Retinal pigment epithelial cell (primary cell): ENCODE data around the gene UROC1.

Experiments used
- DNase-seq: peaks from one replicate; pipeline ENCODE4 v3.0.0-alpha.2; 2010; ENCODE audit warnings: low read depth
- H3K4me3 ChIP-seq: 2 replicates; pipeline ENCODE4 v1.5.1; 2011; ENCODE audit warnings: mild to moderate bottlenecking, low read length, control low read depth, moderate library complexity
- TF ChIP-seq, protein P1 (sequence below): conservative IDR thresholded peaks from 2 replicates; pipeline ENCODE4 v1.5.1; 2011; ENCODE audit warnings: low read depth, low read length, control low read depth, inconsistent platforms

Gene UROC1

DNA sequence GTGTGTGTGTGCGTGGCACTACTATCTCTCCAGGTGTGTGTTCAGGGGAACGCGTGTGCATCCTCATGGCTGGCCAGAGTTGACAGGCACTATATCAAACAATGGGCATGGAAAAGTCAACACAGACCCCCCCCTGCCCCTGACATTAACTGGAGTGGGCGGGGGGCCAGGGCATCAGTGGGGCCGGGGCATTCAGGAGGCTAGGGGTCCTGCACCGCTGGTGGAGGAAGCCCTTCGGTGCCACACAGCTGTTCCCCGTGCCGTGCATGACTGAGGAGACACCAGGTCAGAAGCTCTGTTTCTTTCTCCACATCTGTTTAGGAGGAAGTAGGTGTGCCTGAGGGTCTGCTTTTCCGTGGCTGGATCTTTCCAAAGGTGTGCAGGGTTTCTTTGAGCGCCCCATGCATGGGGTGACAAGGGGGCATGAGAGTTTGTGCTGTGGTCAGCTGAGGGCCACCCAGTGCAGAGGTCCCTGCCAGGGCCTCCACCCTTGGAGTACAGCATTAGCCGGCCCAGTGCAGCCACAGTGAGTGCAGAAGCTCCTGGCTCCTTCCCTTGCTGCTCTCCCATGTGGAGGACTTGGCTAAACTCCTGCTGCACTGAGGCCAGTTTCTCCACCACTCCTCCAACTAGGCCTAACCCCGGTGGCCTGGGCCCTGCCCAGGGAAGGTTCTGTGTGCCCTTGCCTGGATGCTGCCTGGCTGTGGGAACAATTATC is 33.7 kb upstream of the UROC1 start:
- DNase-seq, result no peak
- no peak overlapping the region for H3K4me3 ChIP-seq
- TF ChIP-seq, protein P1, sequence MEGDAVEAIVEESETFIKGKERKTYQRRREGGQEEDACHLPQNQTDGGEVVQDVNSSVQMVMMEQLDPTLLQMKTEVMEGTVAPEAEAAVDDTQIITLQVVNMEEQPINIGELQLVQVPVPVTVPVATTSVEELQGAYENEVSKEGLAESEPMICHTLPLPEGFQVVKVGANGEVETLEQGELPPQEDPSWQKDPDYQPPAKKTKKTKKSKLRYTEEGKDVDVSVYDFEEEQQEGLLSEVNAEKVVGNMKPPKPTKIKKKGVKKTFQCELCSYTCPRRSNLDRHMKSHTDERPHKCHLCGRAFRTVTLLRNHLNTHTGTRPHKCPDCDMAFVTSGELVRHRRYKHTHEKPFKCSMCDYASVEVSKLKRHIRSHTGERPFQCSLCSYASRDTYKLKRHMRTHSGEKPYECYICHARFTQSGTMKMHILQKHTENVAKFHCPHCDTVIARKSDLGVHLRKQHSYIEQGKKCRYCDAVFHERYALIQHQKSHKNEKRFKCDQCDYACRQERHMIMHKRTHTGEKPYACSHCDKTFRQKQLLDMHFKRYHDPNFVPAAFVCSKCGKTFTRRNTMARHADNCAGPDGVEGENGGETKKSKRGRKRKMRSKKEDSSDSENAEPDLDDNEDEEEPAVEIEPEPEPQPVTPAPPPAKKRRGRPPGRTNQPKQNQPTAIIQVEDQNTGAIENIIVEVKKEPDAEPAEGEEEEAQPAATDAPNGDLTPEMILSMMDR, result no peak

DNA sequence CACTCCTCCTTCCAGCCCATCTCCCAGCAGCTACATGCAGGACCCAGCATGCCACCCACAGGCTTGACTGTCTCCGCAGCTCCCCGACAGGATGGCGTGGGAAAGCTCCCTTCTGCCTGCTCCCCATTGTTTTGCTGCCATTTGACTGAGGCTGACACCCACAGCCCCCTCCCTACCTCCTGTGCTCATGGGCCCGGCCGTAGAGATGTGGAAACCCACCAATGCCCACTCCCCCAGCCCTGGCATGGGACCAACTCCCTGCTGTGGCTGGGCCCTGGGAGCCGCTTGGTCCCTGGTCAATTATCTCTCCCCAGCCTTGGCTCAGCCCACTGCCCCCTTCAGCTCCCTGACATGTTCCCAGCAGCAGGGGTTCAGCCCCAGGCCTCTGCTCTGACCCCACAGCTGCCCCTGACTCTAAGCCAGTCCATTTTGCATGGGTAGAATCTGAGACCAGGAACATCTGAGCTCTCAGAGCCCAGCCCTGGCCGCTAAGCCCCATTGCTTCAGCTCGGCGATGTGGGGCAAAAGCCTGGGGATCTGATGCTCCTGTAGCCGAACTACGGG is 33.0 kb upstream of the UROC1 start:
- H3K4me3 ChIP-seq, result no peak overlapping the region
- TF ChIP-seq, protein P1, result no peak

DNA sequence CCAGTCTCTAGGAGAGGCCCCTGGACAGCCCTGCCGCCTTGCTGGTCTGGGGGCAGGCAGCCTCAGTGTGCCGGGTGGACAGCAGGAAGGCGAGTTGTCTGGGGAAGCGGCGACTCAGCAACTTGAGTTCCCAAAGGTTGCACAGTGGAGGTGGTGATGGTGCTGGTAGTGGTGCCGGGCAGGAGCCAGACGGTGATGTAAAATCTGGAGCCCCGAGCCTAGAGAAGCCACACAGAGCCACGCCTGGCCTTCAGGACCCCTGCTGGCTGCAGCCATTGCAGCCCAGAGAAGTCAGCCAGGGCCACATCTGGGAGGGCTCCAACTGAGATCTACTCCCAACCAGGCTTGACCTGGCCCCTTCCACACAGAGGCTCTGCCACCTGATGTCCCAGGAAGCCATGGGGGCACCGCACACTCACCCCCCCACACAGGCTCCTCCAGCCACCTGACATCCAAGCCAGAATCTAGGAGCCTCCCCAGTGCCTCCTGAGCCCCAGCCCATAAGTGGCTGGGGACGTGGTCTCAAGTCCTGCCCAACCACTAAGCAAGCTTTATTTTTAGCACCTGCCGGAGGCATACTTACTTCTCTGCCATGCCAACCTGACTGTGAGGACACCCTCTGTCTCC is 32.4 kb upstream of the UROC1 start:
- H3K4me3 ChIP-seq, result no peak overlapping the region
- no peak for DNase-seq
- TF ChIP-seq, protein P1, result no peak

More for the DNA sequence above, 33.0 kb upstream of the UROC1 start:
- no peak for DNase-seq

DNA sequence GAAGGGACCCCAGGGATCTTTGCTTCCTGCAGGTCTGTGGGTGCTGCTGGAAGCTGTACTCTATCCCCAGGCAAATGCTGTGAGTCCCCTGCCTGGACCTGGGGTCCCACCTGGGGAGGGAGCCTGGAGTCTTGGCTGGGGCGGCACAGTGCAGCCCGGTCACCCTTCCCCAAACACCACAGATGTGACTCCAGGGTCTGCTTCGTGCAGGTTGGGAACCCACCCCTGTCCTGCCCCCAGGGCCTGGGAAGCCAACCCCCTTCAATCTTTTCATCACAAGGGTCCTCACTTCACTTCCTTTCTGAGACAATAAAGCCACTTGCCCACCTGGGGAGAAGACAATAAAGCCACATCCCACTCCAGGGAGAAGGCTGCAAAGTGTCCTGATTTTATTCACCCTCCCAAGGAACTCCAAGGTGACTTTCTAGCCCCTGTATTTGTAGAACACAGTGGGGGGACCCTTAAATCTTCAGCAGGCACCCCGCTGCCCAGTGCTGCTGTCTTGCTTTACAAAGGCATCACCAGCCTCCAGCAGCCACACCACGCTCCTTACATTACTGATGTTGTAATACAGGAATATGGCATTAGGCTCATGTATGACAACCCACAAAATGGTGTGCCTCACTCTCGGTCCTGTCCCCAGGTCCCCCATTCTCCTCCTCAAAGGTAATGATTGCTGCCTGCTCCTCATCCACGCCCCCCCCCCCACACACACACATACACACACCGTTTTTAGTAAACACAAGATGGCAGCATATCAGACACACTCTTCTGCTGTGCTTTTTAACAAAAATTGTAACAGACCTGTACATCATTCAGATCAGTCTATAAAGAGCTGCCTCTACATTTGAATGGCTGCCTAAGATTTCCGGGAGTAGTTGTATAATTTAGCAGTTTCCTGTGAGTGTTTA is 31.2 kb upstream of the UROC1 start:
- no peak overlapping the region for H3K4me3 ChIP-seq
- TF ChIP-seq, protein P1, result no peak
- no peak for DNase-seq

DNA sequence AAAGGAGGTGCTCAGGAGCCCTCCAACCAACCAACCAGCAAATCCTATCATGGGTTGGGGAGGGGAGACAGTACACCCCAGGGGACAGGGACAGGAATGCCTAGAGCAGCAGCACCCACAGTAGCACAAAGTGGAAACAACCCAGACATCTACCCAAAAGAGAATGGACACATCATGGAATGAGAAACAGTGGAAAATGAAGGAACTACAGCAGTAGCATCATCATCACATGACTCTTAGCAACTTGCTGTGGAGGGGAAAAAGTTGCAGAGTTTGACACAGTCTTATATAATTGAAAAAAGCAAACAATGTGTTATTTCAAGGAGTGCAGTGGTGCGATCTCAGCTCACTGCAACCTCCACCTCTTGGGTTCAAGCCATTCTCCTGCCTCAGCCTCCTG is 30.1 kb upstream of the UROC1 start:
- H3K4me3 ChIP-seq, result no peak overlapping the region
- no peak for DNase-seq
- TF ChIP-seq, protein P1, result no peak

DNA sequence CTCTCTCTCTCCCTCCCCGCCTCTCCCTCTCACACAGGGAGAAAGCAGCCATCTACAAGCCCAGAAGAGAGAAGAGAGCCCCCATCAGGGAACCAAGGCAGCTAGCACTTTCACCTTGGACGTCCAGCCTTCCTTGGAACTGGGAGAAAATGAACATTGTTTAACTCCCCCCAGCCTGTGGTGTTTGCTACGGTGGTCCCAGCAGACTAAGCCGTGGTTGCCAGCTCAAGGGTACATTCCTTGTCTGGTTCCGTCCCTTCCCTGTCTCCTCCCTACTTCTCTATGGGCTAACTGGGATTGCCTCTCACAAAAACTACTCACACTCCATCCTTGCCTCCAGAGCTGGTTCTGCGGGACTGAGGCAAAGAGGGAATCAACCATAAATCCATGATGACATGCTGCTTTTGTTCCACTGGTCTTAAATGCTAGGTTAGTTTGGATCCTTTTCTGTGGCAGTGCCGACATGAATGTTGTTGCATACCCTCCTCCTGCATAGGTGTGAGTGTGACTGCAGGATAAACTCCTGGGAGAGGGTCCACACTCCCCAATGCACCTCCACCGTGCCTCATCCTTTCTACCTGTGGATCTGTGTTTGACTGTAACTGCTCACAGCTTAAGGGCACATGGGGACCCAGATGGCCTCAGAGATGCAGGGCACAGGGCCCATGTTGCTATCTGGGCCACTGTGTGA is 29.1 kb upstream of the UROC1 start:
- DNase-seq, result no peak
- TF ChIP-seq, protein P1, result no peak
- H3K4me3 ChIP-seq, result no peak overlapping the region
